Erythroblast (primary cell): ENCODE results near the gene CFLAR.

Source experiments
- GATA1 ChIP-seq: IDR thresholded peaks from 2 replicates; pipeline ENCODE4 v1.6.1; 2011; ENCODE audit warnings: low read depth, mild to moderate bottlenecking, control low read depth, low read length, moderate library complexity
- POLR2A ChIP-seq: IDR thresholded peaks from 2 replicates; pipeline ENCODE4 v1.6.1; 2011; ENCODE audit warnings: mild to moderate bottlenecking, low read length

DNA sequence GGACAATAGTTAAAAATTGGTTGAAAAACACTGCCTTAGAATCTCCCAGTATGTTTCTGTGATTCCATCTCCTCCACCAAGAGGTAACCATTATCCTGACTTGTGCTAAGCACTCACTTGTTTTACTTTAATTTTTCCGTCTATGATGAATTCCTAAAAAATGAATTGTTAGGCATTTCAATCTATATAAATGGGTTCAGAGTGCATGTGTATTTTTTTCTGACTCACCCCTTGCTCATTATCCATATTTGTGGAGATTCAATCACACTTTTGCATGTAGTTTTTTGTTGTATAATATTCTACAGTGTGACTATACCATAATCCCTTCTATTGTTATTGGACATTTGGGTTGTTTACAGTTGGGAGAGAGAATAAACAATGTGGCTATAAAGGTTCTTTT is 42.9 kb upstream of the CFLAR start:
- no peak for TF ChIP-seq POLR2A
- TF ChIP-seq GATA1, result no peak
